ENCODE results near the gene ZNF441.

GRCh38 chr19:11797491-11797890 lies 30.7 kb downstream of the ZNF441 start:
- TF ChIP-seq POLR2A (IDR thresholded peaks at IDR 0.05) (no peak), CTCF (IDR thresholded peaks at IDR 0.05) (peak; percentile 78 to 90 (median 86))

Measured in adrenal gland (tissue), 5 donors.